HL-60 (cell line): Measurements from ENCODE around the gene TNFRSF17.

Experiments
- GABPA ChIP-seq: IDR thresholded peaks from 2 replicates; pipeline ENCODE4 v1.6.1; 2012; ENCODE audit warnings: low read depth
- POLR2AphosphoS5 ChIP-seq: IDR thresholded peaks from 2 replicates; pipeline ENCODE4 v1.6.1; 2012; ENCODE audit warnings: low read depth
- SPI1 ChIP-seq: IDR thresholded peaks from 2 replicates; pipeline ENCODE4 v1.6.1; 2012; ENCODE audit warnings: low read depth, mild to moderate bottlenecking, borderline replicate concordance
- TF ChIP-seq, protein P1 (sequence below): IDR thresholded peaks from one replicate; pipeline ENCODE4 v1.5.1; 2011; ENCODE audit warnings: low read length, control low read depth, inconsistent platforms; ENCODE audit not compliant: insufficient read depth
- TF ChIP-seq, protein P2 (sequence below): IDR thresholded peaks from 2 replicates; pipeline ENCODE4 v1.6.1; 2012; ENCODE audit warnings: low read depth; ENCODE audit not compliant: insufficient replicate concordance

DNA sequence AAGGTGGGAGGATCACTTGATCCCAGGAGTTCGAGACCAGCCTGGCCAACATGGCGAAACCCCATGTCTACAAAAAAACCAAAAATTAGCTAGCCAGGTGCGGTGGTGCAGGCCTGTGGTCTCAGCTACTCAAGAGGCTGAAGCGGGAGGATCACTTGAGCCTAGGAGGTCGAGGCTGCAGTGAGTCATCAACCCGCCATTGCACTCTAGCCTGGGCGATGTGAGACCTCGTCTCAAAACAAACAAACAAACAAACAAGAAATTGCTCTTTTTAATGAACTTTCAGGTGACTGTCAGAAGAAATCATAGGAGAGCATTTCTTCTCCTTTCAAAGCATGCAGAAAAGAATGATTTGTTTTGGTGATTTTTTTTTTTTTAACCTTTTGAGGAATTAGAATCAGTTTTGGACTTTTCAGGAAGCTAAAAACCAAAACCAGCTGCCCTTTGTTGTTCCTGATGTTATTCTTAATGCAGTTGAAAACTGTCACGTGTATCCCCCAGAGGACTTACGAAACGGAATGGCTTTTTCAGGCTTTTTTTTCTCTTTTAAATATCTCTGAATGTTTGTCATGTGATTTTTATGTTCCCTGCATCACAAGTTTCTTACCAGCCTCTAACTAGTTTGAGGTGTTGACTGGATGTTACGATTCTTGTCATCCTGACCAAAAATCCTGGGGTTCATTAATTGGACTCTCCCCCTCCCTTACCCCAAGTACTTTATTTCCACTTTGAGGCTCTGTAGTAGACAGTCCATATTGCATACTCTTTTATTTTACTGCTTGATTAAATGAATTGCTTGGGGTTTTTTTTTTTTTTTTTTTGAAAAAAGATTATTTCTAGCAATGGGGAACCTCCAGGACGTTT is 45.6 kb downstream of the TNFRSF17 start:
- TF ChIP-seq, protein P1, sequence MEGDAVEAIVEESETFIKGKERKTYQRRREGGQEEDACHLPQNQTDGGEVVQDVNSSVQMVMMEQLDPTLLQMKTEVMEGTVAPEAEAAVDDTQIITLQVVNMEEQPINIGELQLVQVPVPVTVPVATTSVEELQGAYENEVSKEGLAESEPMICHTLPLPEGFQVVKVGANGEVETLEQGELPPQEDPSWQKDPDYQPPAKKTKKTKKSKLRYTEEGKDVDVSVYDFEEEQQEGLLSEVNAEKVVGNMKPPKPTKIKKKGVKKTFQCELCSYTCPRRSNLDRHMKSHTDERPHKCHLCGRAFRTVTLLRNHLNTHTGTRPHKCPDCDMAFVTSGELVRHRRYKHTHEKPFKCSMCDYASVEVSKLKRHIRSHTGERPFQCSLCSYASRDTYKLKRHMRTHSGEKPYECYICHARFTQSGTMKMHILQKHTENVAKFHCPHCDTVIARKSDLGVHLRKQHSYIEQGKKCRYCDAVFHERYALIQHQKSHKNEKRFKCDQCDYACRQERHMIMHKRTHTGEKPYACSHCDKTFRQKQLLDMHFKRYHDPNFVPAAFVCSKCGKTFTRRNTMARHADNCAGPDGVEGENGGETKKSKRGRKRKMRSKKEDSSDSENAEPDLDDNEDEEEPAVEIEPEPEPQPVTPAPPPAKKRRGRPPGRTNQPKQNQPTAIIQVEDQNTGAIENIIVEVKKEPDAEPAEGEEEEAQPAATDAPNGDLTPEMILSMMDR = no peak
- TF ChIP-seq POLR2AphosphoS5 (no peak), SPI1 (no peak), GABPA (no peak)
- TF ChIP-seq, protein P2, sequence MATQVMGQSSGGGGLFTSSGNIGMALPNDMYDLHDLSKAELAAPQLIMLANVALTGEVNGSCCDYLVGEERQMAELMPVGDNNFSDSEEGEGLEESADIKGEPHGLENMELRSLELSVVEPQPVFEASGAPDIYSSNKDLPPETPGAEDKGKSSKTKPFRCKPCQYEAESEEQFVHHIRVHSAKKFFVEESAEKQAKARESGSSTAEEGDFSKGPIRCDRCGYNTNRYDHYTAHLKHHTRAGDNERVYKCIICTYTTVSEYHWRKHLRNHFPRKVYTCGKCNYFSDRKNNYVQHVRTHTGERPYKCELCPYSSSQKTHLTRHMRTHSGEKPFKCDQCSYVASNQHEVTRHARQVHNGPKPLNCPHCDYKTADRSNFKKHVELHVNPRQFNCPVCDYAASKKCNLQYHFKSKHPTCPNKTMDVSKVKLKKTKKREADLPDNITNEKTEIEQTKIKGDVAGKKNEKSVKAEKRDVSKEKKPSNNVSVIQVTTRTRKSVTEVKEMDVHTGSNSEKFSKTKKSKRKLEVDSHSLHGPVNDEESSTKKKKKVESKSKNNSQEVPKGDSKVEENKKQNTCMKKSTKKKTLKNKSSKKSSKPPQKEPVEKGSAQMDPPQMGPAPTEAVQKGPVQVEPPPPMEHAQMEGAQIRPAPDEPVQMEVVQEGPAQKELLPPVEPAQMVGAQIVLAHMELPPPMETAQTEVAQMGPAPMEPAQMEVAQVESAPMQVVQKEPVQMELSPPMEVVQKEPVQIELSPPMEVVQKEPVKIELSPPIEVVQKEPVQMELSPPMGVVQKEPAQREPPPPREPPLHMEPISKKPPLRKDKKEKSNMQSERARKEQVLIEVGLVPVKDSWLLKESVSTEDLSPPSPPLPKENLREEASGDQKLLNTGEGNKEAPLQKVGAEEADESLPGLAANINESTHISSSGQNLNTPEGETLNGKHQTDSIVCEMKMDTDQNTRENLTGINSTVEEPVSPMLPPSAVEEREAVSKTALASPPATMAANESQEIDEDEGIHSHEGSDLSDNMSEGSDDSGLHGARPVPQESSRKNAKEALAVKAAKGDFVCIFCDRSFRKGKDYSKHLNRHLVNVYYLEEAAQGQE = no peak
